CD14-positive monocyte (primary cell): Measurements from ENCODE around the gene IFNB1. TPM values are rescaled to one million over a fixed set of nuclear protein-coding genes. Genes with fewer than 3 reads are reported as not detected.

ENCODE experiments used
- DNase-seq, 3 donors: peaks; one replicate each; pipeline ENCODE4 v3.0.0-alpha.2; 2011 to 2022
- H2AFZ ChIP-seq: 2 replicates; pipeline ENCODE4 v1.6.0; 2012; ENCODE audit warnings: mild to moderate bottlenecking, low read depth, low read length, inconsistent platforms; ENCODE audit not compliant: insufficient read depth, poor library complexity, severe bottlenecking
- H3K27ac ChIP-seq, 2 donors: 1 replicate in 1 of 2; 2 replicates in 1 of 2; pipeline ENCODE4 v1.5.1; 2012 to 2013; ENCODE audit warnings: low read length in 2 of 2, control low read depth in 1 of 2, inconsistent platforms in 1 of 2, low read depth in 1 of 2, mild to moderate bottlenecking in 1 of 2
- H3K27me3 ChIP-seq, 2 donors: one replicate each; pipeline versions ENCODE4 v1.6.0 to v1.6.1; 2011 to 2013; ENCODE audit warnings: low read length in 2 of 2; ENCODE audit not compliant: control insufficient read depth in 2 of 2, insufficient read depth in 2 of 2
- H3K36me3 ChIP-seq, 2 donors: replicated peaks in 1 of 2; 1 replicate in 1 of 2; 2 replicates in 1 of 2; pipeline versions ENCODE4 v1.5.1 to v1.6.1; 2012 to 2013; ENCODE audit warnings: low read length in 2 of 2, control low read depth in 1 of 2, inconsistent platforms in 1 of 2, mild to moderate bottlenecking in 1 of 2; ENCODE audit not compliant: insufficient read depth in 2 of 2, control insufficient read depth in 1 of 2
- H3K4me1 ChIP-seq, 2 donors: 1 replicate in 1 of 2; 2 replicates in 1 of 2; pipeline versions ENCODE4 v1.5.1 to v1.6.1; 2012 to 2013; ENCODE audit warnings: low read length in 2 of 2, control low read depth in 1 of 2, inconsistent platforms in 1 of 2, mild to moderate bottlenecking in 1 of 2, moderate library complexity in 1 of 2; ENCODE audit not compliant: insufficient read depth in 2 of 2, control insufficient read depth in 1 of 2
- H3K4me2 ChIP-seq: replicated peaks from 2 replicates; pipeline ENCODE3; 2012; ENCODE audit warnings: low read length, moderate library complexity, mild to moderate bottlenecking; ENCODE audit not compliant: poor library complexity, severe bottlenecking; ENCODE audit errors: extremely low read depth
- H3K4me3 ChIP-seq, 3 experiments: fragments of 200-600 bp in 1 of 3; sonication (generic) in 1 of 3; replicated peaks in 1 of 3; 1 replicate in 2 of 3; 2 replicates in 1 of 3; pipeline ENCODE4 v1.5.1; 2011 to 2013; ENCODE audit warnings: low read length in 3 of 3, mild to moderate bottlenecking in 3 of 3, control low read depth in 2 of 3, low read depth in 2 of 3, inconsistent platforms in 1 of 3, moderate library complexity in 1 of 3
- H3K79me2 ChIP-seq: 2 replicates; pipeline ENCODE4 v1.6.0; 2012; ENCODE audit warnings: mild to moderate bottlenecking, control low read depth, inconsistent platforms, low read length, moderate library complexity; ENCODE audit not compliant: insufficient read depth
- H3K9ac ChIP-seq: 2 replicates; pipeline ENCODE4 v1.6.0; 2017; ENCODE audit warnings: low read length, mild to moderate bottlenecking; ENCODE audit not compliant: insufficient read depth, poor library complexity, severe bottlenecking
- H3K9me3 ChIP-seq, 2 donors: replicated peaks in 1 of 2; 1 replicate in 1 of 2; 2 replicates in 1 of 2; pipeline versions ENCODE4 v1.5.1 to v1.6.1; 2012 to 2013; ENCODE audit warnings: low read length in 2 of 2, control low read depth in 1 of 2; ENCODE audit not compliant: control insufficient read depth in 1 of 2, insufficient read depth in 1 of 2
- H4K20me1 ChIP-seq: 2 replicates; pipeline ENCODE4 v1.6.0; 2012; ENCODE audit warnings: mild to moderate bottlenecking, low read length, control low read depth, moderate library complexity; ENCODE audit not compliant: insufficient read depth
- H3K27ac Mint-ChIP-seq, 7 donors: one replicate each; pipeline ENCODE4 v1.8.0; 2020; ENCODE audit warnings: mild to moderate bottlenecking in 7 of 7, mixed read lengths in 7 of 7, moderate library complexity in 6 of 7, inconsistent platforms in 2 of 7
- H3K27me3 Mint-ChIP-seq, 3 donors: one replicate each; pipeline ENCODE4 v1.8.0; 2021 to 2022; ENCODE audit warnings: low read depth in 3 of 3, mild to moderate bottlenecking in 3 of 3, mixed read lengths in 3 of 3, moderate library complexity in 3 of 3, inconsistent platforms in 1 of 3
- H3K36me3 Mint-ChIP-seq, 2 donors: one replicate each; pipeline ENCODE4 v1.8.0; 2020; ENCODE audit warnings: mixed read lengths in 2 of 2, inconsistent platforms in 1 of 2, mild to moderate bottlenecking in 1 of 2
- H3K4me1 Mint-ChIP-seq: one replicate; pipeline ENCODE4 v1.8.0; 2020; ENCODE audit warnings: mild to moderate bottlenecking, mixed read lengths
- H3K4me3 Mint-ChIP-seq, 2 donors: one replicate each; pipeline ENCODE4 v1.8.0; 2020; ENCODE audit warnings: mild to moderate bottlenecking in 2 of 2, mixed read lengths in 2 of 2, moderate library complexity in 1 of 2
- H3K9me3 Mint-ChIP-seq, 7 donors: one replicate each; pipeline ENCODE4 v1.8.0; 2020 to 2022; ENCODE audit warnings: mixed read lengths in 7 of 7, mild to moderate bottlenecking in 6 of 7, moderate library complexity in 6 of 7, inconsistent platforms in 2 of 7
- CTCF ChIP-seq: fragments of 200-600 bp; IDR thresholded peaks from one replicate; pipeline ENCODE4 v1.8.0; 2022; ENCODE audit warnings: antibody characterized with exemption, mild to moderate bottlenecking
- WGBS: methylation state at CpG from one replicate; pipeline ENCODE4 v1.1.5; 2013; ENCODE audit warnings: missing lambda C conversion rate; ENCODE audit not compliant: insufficient coverage; 5-methylcytosine and 5-hydroxymethylcytosine counted together
- intact Hi-C, 2 donors: fragments of 100-400 bp; cut with micrococcal nuclease; formaldehyde crosslinking; loops; one replicate each; pipeline versions ENCODE4 v1.15.0 to v1.15.1; 2023
- polyA plus RNA-seq, 3 donors: library from polyadenylated mRNA; depleted of rRNA in 1 of 3; unstranded in 2 of 3; stranded (reverse) in 1 of 3; fragments of 300-500 nt in 2 of 3; fragments of >200 nt in 1 of 3; fragmentation: Illumina TruSeq in 2 of 3; gene quantifications; 1 replicate in 2 of 3; 2 replicates in 1 of 3; pipeline ENCODE4 v1.2.3, GENCODE V29; 2012 to 2021

The IFNB1 gene
- polyA plus RNA-seq, 3 donors, result not detected

GRCh38 chr9:21037278-21037677 lies 40.5 kb downstream of the IFNB1 start:
- no peak for DNase-seq
- no peaks in the 10 kb centered on the region for H4K20me1 ChIP-seq
- no peaks in the 10 kb centered on the region for H3K27me3 ChIP-seq
- no peaks in the 10 kb centered on the region for H3K9me3 ChIP-seq
- 100% methylated on average over 1 of the region's 2 CpGs for WGBS
- no peak overlapping the region for H3K4me2 ChIP-seq
- no peaks in the 10 kb centered on the region for H3K79me2 ChIP-seq
- H3K9ac ChIP-seq, result no peak overlapping the region
- TF ChIP-seq CTCF, result no peak
- Mint-ChIP-seq H3K4me1 (peaks cover 3% of the 10 kb centered on the region), H3K27me3 (peaks cover 0 to 3% (median 2%) of the 10 kb centered on the region in 3 donors), H3K36me3 (peaks cover 0 to 2% of the 10 kb centered on the region in 2 donors), H3K4me3 (no peak overlapping the region), H3K27ac (no peak overlapping the region), H3K9me3 (peaks cover 0 to 6% (median 0%) of the 10 kb centered on the region in 7 donors)
- no peaks in the 10 kb centered on the region for H3K4me1 ChIP-seq
- intact Hi-C loops, result loop anchor here in 1 of 2 donors (10.0 kb wide), 1 partner anchor 58 kb away; no protein-coding TSS in a partner anchor
- H2AFZ ChIP-seq, result no peak overlapping the region
- no peak overlapping the region for H3K4me3 ChIP-seq
- H3K27ac ChIP-seq, result no peak overlapping the region
- no peaks in the 10 kb centered on the region for H3K36me3 ChIP-seq

GRCh38 chr9:21031808-21032183 lies 45.9 kb downstream of the IFNB1 start:
- H3K36me3 ChIP-seq, result peaks cover 7 to 11% of the 10 kb centered on the region in 2 donors
- peak overlapping the region; percentile 97 for H3K4me2 ChIP-seq
- DNase-seq, result no peak
- peaks cover 51% of the 10 kb centered on the region for H3K79me2 ChIP-seq
- Mint-ChIP-seq H3K27ac (peak overlapping the region in 5 of 7 donors; percentile 64 to 81 (median 75)), H3K9me3 (peaks cover 0 to 6% (median 0%) of the 10 kb centered on the region in 7 donors), H3K36me3 (peaks cover 8 to 15% of the 10 kb centered on the region in 2 donors), H3K4me1 (peaks cover 16% of the 10 kb centered on the region), H3K4me3 (peak overlapping the region in 1 of 2 donors; percentile 84), H3K27me3 (peaks cover 0 to 3% (median 2%) of the 10 kb centered on the region in 3 donors)
- TF ChIP-seq CTCF, result no peak
- no peaks in the 10 kb centered on the region for H3K27me3 ChIP-seq
- intact Hi-C loops, result loop anchor here (5.0 to 10.0 kb wide), 3 partner anchors 54 to 71 kb away; no protein-coding TSS in a partner anchor
- H4K20me1 ChIP-seq, result no peaks in the 10 kb centered on the region
- H3K27ac ChIP-seq, result peak overlapping the region; percentile 86 to 92
- H3K9me3 ChIP-seq, result no peaks in the 10 kb centered on the region
- peak overlapping the region; percentile 81 to 96 (median 82) for H3K4me3 ChIP-seq
- 65% methylated on average over 22 of the region's 22 CpGs for WGBS
- H3K4me1 ChIP-seq, result peaks cover 36 to 52% of the 10 kb centered on the region in 2 donors
- H2AFZ ChIP-seq, result peak overlapping the region; percentile 89
- peak overlapping the region; percentile 76 for H3K9ac ChIP-seq
